ENCODE data around the gene SWT1. TPM values are rescaled to one million over a fixed set of nuclear protein-coding genes. Genes with fewer than 3 reads are reported as not detected.

Gene SWT1
- total and polyA plus RNA-seq, 2 of the 13 experiments (the other 11 are each of a cell fraction or from before 2014, with no cell fraction given), result 1.7 to 2.5 TPM

- TF ChIP-seq ZNF83 (CRISPR knock-in tag; IDR thresholded peaks at IDR 0.05; ENCODE audit: borderline replicate concordance), result no peak
- TF ChIP-seq ZBTB2 (CRISPR knock-in tag; IDR thresholded peaks at IDR 0.05; ENCODE audit: low read depth), result no peak
- TF ChIP-seq, protein P1, sequence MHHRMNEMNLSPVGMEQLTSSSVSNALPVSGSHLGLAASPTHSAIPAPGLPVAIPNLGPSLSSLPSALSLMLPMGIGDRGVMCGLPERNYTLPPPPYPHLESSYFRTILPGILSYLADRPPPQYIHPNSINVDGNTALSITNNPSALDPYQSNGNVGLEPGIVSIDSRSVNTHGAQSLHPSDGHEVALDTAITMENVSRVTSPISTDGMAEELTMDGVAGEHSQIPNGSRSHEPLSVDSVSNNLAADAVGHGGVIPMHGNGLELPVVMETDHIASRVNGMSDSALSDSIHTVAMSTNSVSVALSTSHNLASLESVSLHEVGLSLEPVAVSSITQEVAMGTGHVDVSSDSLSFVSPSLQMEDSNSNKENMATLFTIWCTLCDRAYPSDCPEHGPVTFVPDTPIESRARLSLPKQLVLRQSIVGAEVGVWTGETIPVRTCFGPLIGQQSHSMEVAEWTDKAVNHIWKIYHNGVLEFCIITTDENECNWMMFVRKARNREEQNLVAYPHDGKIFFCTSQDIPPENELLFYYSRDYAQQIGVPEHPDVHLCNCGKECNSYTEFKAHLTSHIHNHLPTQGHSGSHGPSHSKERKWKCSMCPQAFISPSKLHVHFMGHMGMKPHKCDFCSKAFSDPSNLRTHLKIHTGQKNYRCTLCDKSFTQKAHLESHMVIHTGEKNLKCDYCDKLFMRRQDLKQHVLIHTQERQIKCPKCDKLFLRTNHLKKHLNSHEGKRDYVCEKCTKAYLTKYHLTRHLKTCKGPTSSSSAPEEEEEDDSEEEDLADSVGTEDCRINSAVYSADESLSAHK (CRISPR knock-in tag; IDR thresholded peaks at IDR 0.05; ENCODE audit: borderline replicate concordance), result no peak
- no peak for TF ChIP-seq ZNF605 (CRISPR knock-in tag; IDR thresholded peaks at IDR 0.05)
- no peak for TF ChIP-seq SOX6 (IDR thresholded peaks at IDR 0.05)
- no peak for TF ChIP-seq SOX6 (CRISPR knock-in tag; IDR thresholded peaks at IDR 0.05)
- TF ChIP-seq JUN (CRISPR knock-in tag; IDR thresholded peaks at IDR 0.05), result no peak
- no peak for TF ChIP-seq ATAD3A (CRISPR knock-in tag; IDR thresholded peaks at IDR 0.05)
- TF ChIP-seq YEATS2 (CRISPR knock-in tag; IDR thresholded peaks at IDR 0.05; ENCODE audit: borderline replicate concordance), result no peak
- TF ChIP-seq NRL (CRISPR knock-in tag; IDR thresholded peaks at IDR 0.05; ENCODE audit: borderline replicate concordance), result no peak
Observed at GRCh38 chr1:185110145-185110544, 46.8 kb upstream of the SWT1 start (continued).

GRCh38 chr1:185111873-185112272 lies 45.1 kb upstream of the SWT1 start:
- H3K79me2 ChIP-seq (ENCODE audit: insufficient read depth, low read length), result no peaks in the 10 kb centered on the region
- no peaks in the 10 kb centered on the region for H3K36me3 ChIP-seq (replicated peaks in 1 of 2; ENCODE audit: control insufficient read depth in 1 of 2, insufficient read depth in 2 of 2, low read length in 2 of 2)
- H2AFZ ChIP-seq (ENCODE audit: low read length), result no peak overlapping the region
- no peak overlapping the region for H3K4me2 ChIP-seq (ENCODE audit: low read depth, low read length)
- no peaks in the 10 kb centered on the region for H4K20me1 ChIP-seq (ENCODE audit: insufficient read depth, low read length)
- in situ Hi-C loops (cut with HindIII; ENCODE audit: extremely low pct_ligation_motif_present, low pct_unique_long_range_greater_than_20kb) (no loop called here), intact Hi-C loops (cut with micrococcal nuclease; ENCODE audit: unreplicated experiment) (no loop called here)
- peaks cover 11% of the 10 kb centered on the region; the same call in 1 of the 2 replicates for H3K9me3 ChIP-seq (ENCODE audit: low read length)
- DNase-seq (ENCODE audit: low spot score) (no peak), ATAC-seq (no peak), FAIRE-seq (no peak)
- no peaks in the 10 kb centered on the region for H3K27me3 ChIP-seq (ENCODE audit: control insufficient read depth in 1 of 2, insufficient read depth in 2 of 2, low read length in 2 of 2)
- H3K4me3 ChIP-seq (replicated peaks in 1 of 3; ENCODE audit: insufficient read depth in 1 of 3, low read depth in 2 of 3, low read length in 3 of 3), result no peak overlapping the region
- BruUV-seq (replicated peaks), result no TSS peak
- ChIA-PET POLR2A (no interaction called here), CTCF (ENCODE audit: low intra/inter-chr PET ratio, low total read pairs) (no interaction called here)
- no peak for TF ChIP-seq ZNF761 (CRISPR knock-in tag; conservative IDR thresholded peaks at IDR 0.05)
- peak; percentile 54 to 74; a peak in 3 of 4 replicates for TF ChIP-seq MAFK (conservative IDR thresholded peaks at IDR 0.05 in 1 of 2, IDR thresholded peaks at IDR 0.05 in 1 of 2; ENCODE audit: low read length in 2 of 2)
- peak; percentile 63; the same call in 1 of the 2 replicates for TF ChIP-seq MAFF (IDR thresholded peaks at IDR 0.05; ENCODE audit: low read depth, low read length)
- no peaks in the 10 kb centered on the region for H3K4me1 ChIP-seq (ENCODE audit: insufficient read depth, low read length)
- no peak overlapping the region for H3K9ac ChIP-seq (ENCODE audit: insufficient read depth, low read depth, low read length)
- no peak overlapping the region for H3K27ac ChIP-seq (ENCODE audit: extremely low read length, insufficient read depth, low read length)

Data from HepG2 (cell line).